Measurements from ENCODE around the gene CCDC15.

The CCDC15 gene

GRCh38 chr11:125078016-125078415 is 124.0 kb downstream of the CCDC15 start:
- H3K27me3 ChIP-seq (ENCODE audit: control insufficient read depth in 1 of 2, insufficient read depth in 1 of 2, low read length in 2 of 2), result no peaks in the 10 kb centered on the region
- H3K18ac ChIP-seq (ENCODE audit: low read depth in 1 of 2, low read length in 2 of 2), result no peak overlapping the region
- no peaks in the 10 kb centered on the region for H3K79me1 ChIP-seq (replicated peaks; ENCODE audit: low read length, poor library complexity, severe bottlenecking)
- H3K4me1 ChIP-seq (ENCODE audit: control insufficient read depth, insufficient read depth, low read depth, low read length), result peaks cover 17% of the 10 kb centered on the region
- H2BK15ac ChIP-seq (ENCODE audit: low read depth, poor library complexity, severe bottlenecking), result no peak overlapping the region
- no peak overlapping the region for H2BK5ac ChIP-seq (ENCODE audit: low read depth, low read length, poor library complexity, severe bottlenecking)
- H2AFZ ChIP-seq (ENCODE audit: low read depth, low read length), result no peak overlapping the region
- H3K4me3 ChIP-seq (ENCODE audit: insufficient read depth in 1 of 2, low read depth in 1 of 2, low read length in 2 of 2), result no peak overlapping the region
- no peak overlapping the region for H3K27ac ChIP-seq (ENCODE audit: low read length, poor library complexity, severe bottlenecking)
- no peak overlapping the region for H3K14ac ChIP-seq (ENCODE audit: low read length in 2 of 2)
- no peak overlapping the region for H2BK120ac ChIP-seq (ENCODE audit: low read depth, low read length)
- no peaks in the 10 kb centered on the region for H3K36me3 ChIP-seq (ENCODE audit: control insufficient read depth in 1 of 2, insufficient read depth in 2 of 2, low read depth in 1 of 2, low read length in 2 of 2)
- no peak overlapping the region for H3K9ac ChIP-seq (ENCODE audit: low read length)
- no peak for DNase-seq
- no peak overlapping the region for H4K8ac ChIP-seq (ENCODE audit: low read length)
- no peak overlapping the region for H3K4ac ChIP-seq (ENCODE audit: low read depth in 1 of 2, low read length in 2 of 2)
- no peak overlapping the region for H3K23ac ChIP-seq (ENCODE audit: low read length in 2 of 2)
- WGBS, result 97% methylated on average over 11 of the region's 11 CpGs
- H2AK5ac ChIP-seq (ENCODE audit: low read length, severe bottlenecking), result no peak overlapping the region
- no peak overlapping the region for H2BK12ac ChIP-seq (ENCODE audit: low read length in 2 of 2)
- peak overlapping the region; percentile 2 for H4K91ac ChIP-seq (ENCODE audit: low read length)
- H3K9me3 ChIP-seq (ENCODE audit: control insufficient read depth, low read length), result no peaks in the 10 kb centered on the region
- H3K4me2 ChIP-seq (ENCODE audit: low read length, poor library complexity, severe bottlenecking), result no peak overlapping the region

- peaks cover 24% of the 10 kb centered on the region for H3K4me1 ChIP-seq (ENCODE audit: control insufficient read depth, insufficient read depth, low read depth, low read length)
- no peak overlapping the region for H3K9ac ChIP-seq (ENCODE audit: low read length)
- no peak overlapping the region for H4K91ac ChIP-seq (ENCODE audit: low read length)
- no peak overlapping the region for H2BK5ac ChIP-seq (ENCODE audit: low read depth, low read length, poor library complexity, severe bottlenecking)
- no peaks in the 10 kb centered on the region for H3K9me3 ChIP-seq (ENCODE audit: control insufficient read depth, low read length)
- no peaks in the 10 kb centered on the region for H3K36me3 ChIP-seq (ENCODE audit: control insufficient read depth in 1 of 2, insufficient read depth in 2 of 2, low read depth in 1 of 2, low read length in 2 of 2)
- H2AFZ ChIP-seq (ENCODE audit: low read depth, low read length), result no peak overlapping the region
- H2BK120ac ChIP-seq (ENCODE audit: low read depth, low read length), result no peak overlapping the region
- DNase-seq, result no peak
- no peak overlapping the region for H2BK12ac ChIP-seq (ENCODE audit: low read length in 2 of 2)
- H3K27ac ChIP-seq (ENCODE audit: low read length, poor library complexity, severe bottlenecking), result no peak overlapping the region
- no peak overlapping the region for H3K4ac ChIP-seq (ENCODE audit: low read depth in 1 of 2, low read length in 2 of 2)
- no peak overlapping the region for H2AK5ac ChIP-seq (ENCODE audit: low read length, severe bottlenecking)
- H3K14ac ChIP-seq (ENCODE audit: low read length in 2 of 2), result no peak overlapping the region
- 95% methylated on average over 14 of the region's 14 CpGs for WGBS
- peak overlapping the region in 1 of 2 experiments; percentile 24 for H3K4me3 ChIP-seq (ENCODE audit: insufficient read depth in 1 of 2, low read depth in 1 of 2, low read length in 2 of 2)
- no peak overlapping the region for H3K4me2 ChIP-seq (ENCODE audit: low read length, poor library complexity, severe bottlenecking)
- H2BK15ac ChIP-seq (ENCODE audit: low read depth, poor library complexity, severe bottlenecking), result peak overlapping the region; percentile 23
- no peak overlapping the region for H3K18ac ChIP-seq (ENCODE audit: low read depth in 1 of 2, low read length in 2 of 2)
- no peaks in the 10 kb centered on the region for H3K27me3 ChIP-seq (ENCODE audit: control insufficient read depth in 1 of 2, insufficient read depth in 1 of 2, low read length in 2 of 2)
- no peak overlapping the region for H3K23ac ChIP-seq (ENCODE audit: low read length in 2 of 2)
- H4K8ac ChIP-seq (ENCODE audit: low read length), result no peak overlapping the region
- no peaks in the 10 kb centered on the region for H3K79me1 ChIP-seq (replicated peaks; ENCODE audit: low read length, poor library complexity, severe bottlenecking)
Measured at GRCh38 chr11:125078516-125079140, 124.6 kb downstream of the CCDC15 start.

GRCh38 chr11:125079151-125079877 is 125.3 kb downstream of the CCDC15 start:
- DNase-seq, result no peak
- H2BK5ac ChIP-seq (ENCODE audit: low read depth, low read length, poor library complexity, severe bottlenecking), result no peak overlapping the region
- H3K14ac ChIP-seq (ENCODE audit: low read length in 2 of 2), result no peak overlapping the region
- H3K4ac ChIP-seq (ENCODE audit: low read depth in 1 of 2, low read length in 2 of 2), result no peak overlapping the region
- H3K4me2 ChIP-seq (ENCODE audit: low read length, poor library complexity, severe bottlenecking), result no peak overlapping the region
- no peak overlapping the region for H3K4me3 ChIP-seq (ENCODE audit: insufficient read depth in 1 of 2, low read depth in 1 of 2, low read length in 2 of 2)
- no peak overlapping the region for H3K23ac ChIP-seq (ENCODE audit: low read length in 2 of 2)
- peak overlapping the region; percentile 63 for H4K8ac ChIP-seq (ENCODE audit: low read length)
- H2AFZ ChIP-seq (ENCODE audit: low read depth, low read length), result no peak overlapping the region
- H2BK120ac ChIP-seq (ENCODE audit: low read depth, low read length), result no peak overlapping the region
- no peak overlapping the region for H2AK5ac ChIP-seq (ENCODE audit: low read length, severe bottlenecking)
- no peaks in the 10 kb centered on the region for H3K36me3 ChIP-seq (ENCODE audit: control insufficient read depth in 1 of 2, insufficient read depth in 2 of 2, low read depth in 1 of 2, low read length in 2 of 2)
- H3K27ac ChIP-seq (ENCODE audit: low read length, poor library complexity, severe bottlenecking), result no peak overlapping the region
- peaks cover 25% of the 10 kb centered on the region for H3K4me1 ChIP-seq (ENCODE audit: control insufficient read depth, insufficient read depth, low read depth, low read length)
- peak overlapping the region; percentile 23 for H2BK15ac ChIP-seq (ENCODE audit: low read depth, poor library complexity, severe bottlenecking)
- WGBS, result 82% methylated on average over 14 of the region's 18 CpGs
- H3K79me1 ChIP-seq (replicated peaks; ENCODE audit: low read length, poor library complexity, severe bottlenecking), result no peaks in the 10 kb centered on the region
- H3K27me3 ChIP-seq (ENCODE audit: control insufficient read depth in 1 of 2, insufficient read depth in 1 of 2, low read length in 2 of 2), result no peaks in the 10 kb centered on the region
- peak overlapping the region in 1 of 2 experiments; percentile 68 for H3K18ac ChIP-seq (ENCODE audit: low read depth in 1 of 2, low read length in 2 of 2)
- no peaks in the 10 kb centered on the region for H3K9me3 ChIP-seq (ENCODE audit: control insufficient read depth, low read length)
- no peak overlapping the region for H3K9ac ChIP-seq (ENCODE audit: low read length)
- H2BK12ac ChIP-seq (ENCODE audit: low read length in 2 of 2), result peak overlapping the region in 1 of 2 experiments; percentile 9
- peak overlapping the region; percentile 19 for H4K91ac ChIP-seq (ENCODE audit: low read length)

GRCh38 chr11:125079878-125080530 is 126.0 kb downstream of the CCDC15 start:
- Histone ChIP-seq H3K36me3 (ENCODE audit: control insufficient read depth in 1 of 2, insufficient read depth in 2 of 2, low read depth in 1 of 2, low read length in 2 of 2) (no peaks in the 10 kb centered on the region), H3K14ac (ENCODE audit: low read length in 2 of 2) (no peak overlapping the region), H2BK12ac (ENCODE audit: low read length in 2 of 2) (peak overlapping the region in 1 of 2 experiments; percentile 10), H4K8ac (ENCODE audit: low read length) (no peak overlapping the region), H3K27me3 (ENCODE audit: control insufficient read depth in 1 of 2, insufficient read depth in 1 of 2, low read length in 2 of 2) (no peaks in the 10 kb centered on the region), H3K4me2 (ENCODE audit: low read length, poor library complexity, severe bottlenecking) (no peak overlapping the region), H3K23ac (ENCODE audit: low read length in 2 of 2) (no peak overlapping the region), H3K9me3 (ENCODE audit: control insufficient read depth, low read length) (no peaks in the 10 kb centered on the region), H3K4ac (ENCODE audit: low read depth in 1 of 2, low read length in 2 of 2) (no peak overlapping the region), H3K18ac (ENCODE audit: low read depth in 1 of 2, low read length in 2 of 2) (no peak overlapping the region), H2AK5ac (ENCODE audit: low read length, severe bottlenecking) (no peak overlapping the region), H2AFZ (ENCODE audit: low read depth, low read length) (no peak overlapping the region), H2BK15ac (ENCODE audit: low read depth, poor library complexity, severe bottlenecking) (no peak overlapping the region), H3K4me3 (ENCODE audit: insufficient read depth in 1 of 2, low read depth in 1 of 2, low read length in 2 of 2) (no peak overlapping the region), H3K27ac (ENCODE audit: low read length, poor library complexity, severe bottlenecking) (no peak overlapping the region), H4K91ac (ENCODE audit: low read length) (no peak overlapping the region), H2BK5ac (ENCODE audit: low read depth, low read length, poor library complexity, severe bottlenecking) (no peak overlapping the region), H3K79me1 (replicated peaks; ENCODE audit: low read length, poor library complexity, severe bottlenecking) (no peaks in the 10 kb centered on the region), H2BK120ac (ENCODE audit: low read depth, low read length) (no peak overlapping the region), H3K4me1 (ENCODE audit: control insufficient read depth, insufficient read depth, low read depth, low read length) (peaks cover 25% of the 10 kb centered on the region), H3K9ac (ENCODE audit: low read length) (no peak overlapping the region)
- 95% methylated on average over 11 of the region's 12 CpGs for WGBS
- no peak for DNase-seq
